ENCODE results near the gene CTNNA2.

The CTNNA2 gene

GRCh38 chr2:79721061-79721460 is 208.2 kb downstream of the CTNNA2 start:
- Histone ChIP-seq H3K4me3 (ENCODE audit: low read length in 2 of 2) (no peak overlapping the region), H3K27ac (ENCODE audit: low read depth in 2 of 2, low read length in 2 of 2) (no peak overlapping the region)

GRCh38 chr2:79721966-79722365 is 209.1 kb downstream of the CTNNA2 start:
- no peak overlapping the region for H3K27ac ChIP-seq (ENCODE audit: low read depth in 2 of 2, low read length in 2 of 2)
- H3K4me1 ChIP-seq (ENCODE audit: control insufficient read depth in 2 of 2, insufficient read depth in 2 of 2, low read length in 2 of 2), result no peaks in the 10 kb centered on the region
- no peaks in the 10 kb centered on the region for H3K9me3 ChIP-seq (ENCODE audit: control insufficient read depth in 2 of 2, low read length in 2 of 2)
- no peak overlapping the region for H3K9ac ChIP-seq (ENCODE audit: low read depth in 1 of 2, low read length in 2 of 2)
- H3K36me3 ChIP-seq (ENCODE audit: control insufficient read depth in 2 of 2, insufficient read depth in 2 of 2, low read length in 2 of 2), result no peaks in the 10 kb centered on the region
- no peaks in the 10 kb centered on the region for H3K27me3 ChIP-seq (ENCODE audit: control insufficient read depth in 2 of 2, insufficient read depth in 2 of 2, low read length in 2 of 2)
- no peak overlapping the region for H3K4me3 ChIP-seq (ENCODE audit: low read length in 2 of 2)

More at GRCh38 chr2:79721061-79721460, 208.2 kb downstream of the CTNNA2 start:
- Histone ChIP-seq H3K9me3 (ENCODE audit: control insufficient read depth in 2 of 2, low read length in 2 of 2) (no peaks in the 10 kb centered on the region), H3K27me3 (ENCODE audit: control insufficient read depth in 2 of 2, insufficient read depth in 2 of 2, low read length in 2 of 2) (no peaks in the 10 kb centered on the region), H3K9ac (ENCODE audit: low read depth in 1 of 2, low read length in 2 of 2) (no peak overlapping the region), H3K36me3 (ENCODE audit: control insufficient read depth in 2 of 2, insufficient read depth in 2 of 2, low read length in 2 of 2) (no peaks in the 10 kb centered on the region), H3K4me1 (ENCODE audit: control insufficient read depth in 2 of 2, insufficient read depth in 2 of 2, low read length in 2 of 2) (no peaks in the 10 kb centered on the region)

DNA sequence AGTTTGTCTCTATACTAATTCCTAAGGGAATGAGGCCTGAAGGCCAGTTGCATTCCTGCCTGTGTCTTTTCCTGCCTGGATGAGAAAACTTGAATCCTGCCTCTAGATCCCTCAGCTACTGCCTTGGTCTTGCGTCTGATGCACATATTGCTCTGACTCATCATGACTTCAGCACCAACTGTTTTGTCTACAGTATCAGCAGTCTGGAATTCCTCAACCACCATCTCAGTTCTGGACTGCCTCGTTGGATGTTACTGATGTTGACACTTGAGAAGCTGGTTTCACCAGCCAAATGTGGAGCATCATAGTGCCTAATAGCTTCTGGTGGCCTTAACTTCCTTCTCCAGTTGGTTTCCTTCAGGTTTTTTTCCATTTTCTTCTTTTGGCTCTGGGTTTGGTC is 211.0 kb downstream of the CTNNA2 start:
- Histone ChIP-seq H3K27ac (ENCODE audit: low read depth in 2 of 2, low read length in 2 of 2) (no peak overlapping the region), H3K9me3 (ENCODE audit: control insufficient read depth in 2 of 2, low read length in 2 of 2) (no peaks in the 10 kb centered on the region), H3K9ac (ENCODE audit: low read depth in 1 of 2, low read length in 2 of 2) (no peak overlapping the region), H3K36me3 (ENCODE audit: control insufficient read depth in 2 of 2, insufficient read depth in 2 of 2, low read length in 2 of 2) (no peaks in the 10 kb centered on the region), H3K4me3 (ENCODE audit: low read length in 2 of 2) (no peak overlapping the region), H3K4me1 (ENCODE audit: control insufficient read depth in 2 of 2, insufficient read depth in 2 of 2, low read length in 2 of 2) (no peaks in the 10 kb centered on the region), H3K27me3 (ENCODE audit: control insufficient read depth in 2 of 2, insufficient read depth in 2 of 2, low read length in 2 of 2) (no peaks in the 10 kb centered on the region)

DNA sequence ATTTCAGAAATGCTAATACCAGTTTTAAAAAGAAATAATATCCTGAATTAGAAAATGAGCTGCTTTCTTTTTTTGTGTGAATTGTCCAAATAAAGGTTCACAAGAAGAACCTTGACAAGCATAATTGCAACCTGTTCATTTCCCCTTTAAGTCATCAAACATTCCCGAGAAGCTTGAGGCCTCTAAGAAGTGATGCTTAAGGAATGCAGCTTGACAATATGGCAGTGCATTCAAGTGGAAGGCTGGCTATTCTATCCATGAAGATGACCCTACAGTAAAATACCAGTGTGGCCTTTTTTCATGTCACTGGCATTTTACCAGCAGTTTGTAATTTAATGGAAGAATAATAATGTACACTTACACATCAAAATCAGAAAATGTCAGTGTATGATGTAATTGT is 216.7 kb downstream of the CTNNA2 start:
- Histone ChIP-seq H3K27me3 (ENCODE audit: control insufficient read depth in 2 of 2, insufficient read depth in 2 of 2, low read length in 2 of 2) (no peaks in the 10 kb centered on the region), H3K9me3 (ENCODE audit: control insufficient read depth in 2 of 2, low read length in 2 of 2) (no peaks in the 10 kb centered on the region), H3K9ac (ENCODE audit: low read depth in 1 of 2, low read length in 2 of 2) (no peak overlapping the region), H3K4me3 (ENCODE audit: low read length in 2 of 2) (no peak overlapping the region), H3K27ac (ENCODE audit: low read depth in 2 of 2, low read length in 2 of 2) (no peak overlapping the region), H3K4me1 (ENCODE audit: control insufficient read depth in 2 of 2, insufficient read depth in 2 of 2, low read length in 2 of 2) (no peaks in the 10 kb centered on the region), H3K36me3 (ENCODE audit: control insufficient read depth in 2 of 2, insufficient read depth in 2 of 2, low read length in 2 of 2) (no peaks in the 10 kb centered on the region)

GRCh38 chr2:79734518-79734917 is 221.7 kb downstream of the CTNNA2 start:
- H3K4me3 ChIP-seq (ENCODE audit: low read length in 2 of 2), result no peak overlapping the region
- H3K27me3 ChIP-seq (ENCODE audit: control insufficient read depth in 2 of 2, insufficient read depth in 2 of 2, low read length in 2 of 2), result no peaks in the 10 kb centered on the region
- H3K36me3 ChIP-seq (ENCODE audit: control insufficient read depth in 2 of 2, insufficient read depth in 2 of 2, low read length in 2 of 2), result no peaks in the 10 kb centered on the region
- no peak overlapping the region for H3K27ac ChIP-seq (ENCODE audit: low read depth in 2 of 2, low read length in 2 of 2)
- H3K4me1 ChIP-seq (ENCODE audit: control insufficient read depth in 2 of 2, insufficient read depth in 2 of 2, low read length in 2 of 2), result no peaks in the 10 kb centered on the region
- H3K9ac ChIP-seq (ENCODE audit: low read depth in 1 of 2, low read length in 2 of 2), result no peak overlapping the region
- no peaks in the 10 kb centered on the region for H3K9me3 ChIP-seq (ENCODE audit: control insufficient read depth in 2 of 2, low read length in 2 of 2)

DNA sequence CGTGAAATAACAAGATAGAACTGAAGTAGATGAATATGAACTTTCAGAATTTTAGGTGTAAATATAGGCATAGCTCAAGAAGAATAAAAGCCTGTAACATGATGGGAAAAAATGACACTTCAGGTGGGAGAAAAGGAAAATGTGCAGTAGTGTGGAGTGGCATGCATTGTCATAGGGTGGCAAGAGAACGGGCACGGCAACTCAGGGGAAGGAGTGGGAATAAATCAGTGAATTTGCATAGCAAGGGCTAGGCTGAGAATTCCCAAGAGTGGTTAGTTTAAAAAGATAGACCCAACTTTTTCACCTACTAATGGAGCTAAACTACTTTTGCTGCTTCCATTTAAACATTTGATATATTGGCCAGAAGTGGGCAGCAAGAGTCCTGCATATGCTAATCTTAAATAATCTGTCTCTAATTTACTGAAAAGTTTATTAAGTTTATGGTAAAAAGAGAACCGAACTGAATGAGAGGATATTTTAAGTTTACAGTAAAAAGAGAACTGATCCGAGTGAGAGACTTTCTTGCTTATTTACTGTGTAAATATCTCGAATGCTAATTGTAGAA is 228.1 kb downstream of the CTNNA2 start:
- Histone ChIP-seq H3K4me3 (ENCODE audit: low read length in 2 of 2) (no peak overlapping the region), H3K36me3 (ENCODE audit: control insufficient read depth in 2 of 2, insufficient read depth in 2 of 2, low read length in 2 of 2) (no peaks in the 10 kb centered on the region), H3K4me1 (ENCODE audit: control insufficient read depth in 2 of 2, insufficient read depth in 2 of 2, low read length in 2 of 2) (no peaks in the 10 kb centered on the region), H3K27me3 (ENCODE audit: control insufficient read depth in 2 of 2, insufficient read depth in 2 of 2, low read length in 2 of 2) (no peaks in the 10 kb centered on the region), H3K9me3 (ENCODE audit: control insufficient read depth in 2 of 2, low read length in 2 of 2) (no peaks in the 10 kb centered on the region), H3K9ac (ENCODE audit: low read depth in 1 of 2, low read length in 2 of 2) (no peak overlapping the region), H3K27ac (ENCODE audit: low read depth in 2 of 2, low read length in 2 of 2) (no peak overlapping the region)

DNA sequence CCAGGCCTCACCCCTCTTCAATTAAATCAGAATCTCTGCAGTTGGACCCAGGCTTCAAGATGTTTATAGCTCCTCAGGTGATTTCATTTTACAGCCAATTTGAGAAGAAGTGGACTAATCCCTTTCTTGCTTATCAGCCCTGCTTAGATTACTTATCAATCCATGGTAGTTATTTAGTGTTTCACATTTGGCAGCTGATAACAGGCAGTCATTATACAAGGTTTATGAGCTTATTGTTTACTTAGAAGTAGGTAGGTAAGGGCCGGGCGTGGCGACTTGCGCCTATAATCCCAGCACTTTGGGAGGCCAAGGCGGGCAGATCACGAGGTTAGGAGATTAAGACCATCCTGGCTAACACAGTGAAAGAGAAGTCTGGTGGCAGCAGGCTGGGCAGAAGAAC is 237.5 kb downstream of the CTNNA2 start:
- Histone ChIP-seq H3K27ac (ENCODE audit: low read depth in 2 of 2, low read length in 2 of 2) (no peak overlapping the region), H3K9ac (ENCODE audit: low read depth in 1 of 2, low read length in 2 of 2) (no peak overlapping the region), H3K4me3 (ENCODE audit: low read length in 2 of 2) (no peak overlapping the region), H3K27me3 (ENCODE audit: control insufficient read depth in 2 of 2, insufficient read depth in 2 of 2, low read length in 2 of 2) (no peaks in the 10 kb centered on the region), H3K4me1 (ENCODE audit: control insufficient read depth in 2 of 2, insufficient read depth in 2 of 2, low read length in 2 of 2) (peaks cover 0 to 2% of the 10 kb centered on the region in 2 donors), H3K36me3 (ENCODE audit: control insufficient read depth in 2 of 2, insufficient read depth in 2 of 2, low read length in 2 of 2) (no peaks in the 10 kb centered on the region), H3K9me3 (ENCODE audit: control insufficient read depth in 2 of 2, low read length in 2 of 2) (no peaks in the 10 kb centered on the region)

GRCh38 chr2:79757526-79757925 is 244.7 kb downstream of the CTNNA2 start:
- Histone ChIP-seq H3K36me3 (ENCODE audit: control insufficient read depth in 2 of 2, insufficient read depth in 2 of 2, low read length in 2 of 2) (no peaks in the 10 kb centered on the region), H3K9me3 (ENCODE audit: control insufficient read depth in 2 of 2, low read length in 2 of 2) (no peaks in the 10 kb centered on the region), H3K27me3 (ENCODE audit: control insufficient read depth in 2 of 2, insufficient read depth in 2 of 2, low read length in 2 of 2) (no peaks in the 10 kb centered on the region), H3K9ac (ENCODE audit: low read depth in 1 of 2, low read length in 2 of 2) (no peak overlapping the region), H3K27ac (ENCODE audit: low read depth in 2 of 2, low read length in 2 of 2) (no peak overlapping the region), H3K4me3 (ENCODE audit: low read length in 2 of 2) (no peak overlapping the region), H3K4me1 (ENCODE audit: control insufficient read depth in 2 of 2, insufficient read depth in 2 of 2, low read length in 2 of 2) (peaks cover 3 to 7% of the 10 kb centered on the region in 2 donors)

DNA sequence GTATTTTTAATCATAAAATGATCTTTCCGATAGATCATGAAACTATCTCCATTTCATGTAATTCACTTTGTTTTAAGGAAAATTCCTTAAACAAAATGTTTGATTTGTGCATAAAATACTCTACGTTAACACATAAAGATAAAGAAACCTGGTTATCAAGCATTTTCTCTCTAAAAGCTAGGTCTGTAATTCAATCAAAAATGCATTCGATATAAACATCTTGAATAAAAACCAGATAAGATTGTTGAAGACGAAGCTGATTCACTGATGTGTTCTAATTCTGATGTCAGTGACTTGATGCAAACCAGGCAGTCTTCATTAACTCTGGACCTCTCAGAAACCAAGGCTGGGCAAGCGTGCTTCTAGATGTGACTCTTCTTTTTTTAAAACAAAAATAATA is 245.2 kb downstream of the CTNNA2 start:
- no peaks in the 10 kb centered on the region for H3K27me3 ChIP-seq (ENCODE audit: control insufficient read depth in 2 of 2, insufficient read depth in 2 of 2, low read length in 2 of 2)
- H3K4me1 ChIP-seq (ENCODE audit: control insufficient read depth in 2 of 2, insufficient read depth in 2 of 2, low read length in 2 of 2), result peaks cover 3 to 7% of the 10 kb centered on the region in 2 donors
- no peak overlapping the region for H3K4me3 ChIP-seq (ENCODE audit: low read length in 2 of 2)
- H3K27ac ChIP-seq (ENCODE audit: low read depth in 2 of 2, low read length in 2 of 2), result no peak overlapping the region
- no peak overlapping the region for H3K9ac ChIP-seq (ENCODE audit: low read depth in 1 of 2, low read length in 2 of 2)
- H3K9me3 ChIP-seq (ENCODE audit: control insufficient read depth in 2 of 2, low read length in 2 of 2), result no peaks in the 10 kb centered on the region
- no peaks in the 10 kb centered on the region for H3K36me3 ChIP-seq (ENCODE audit: control insufficient read depth in 2 of 2, insufficient read depth in 2 of 2, low read length in 2 of 2)

- peaks cover 3 to 7% of the 10 kb centered on the region in 2 donors for H3K4me1 ChIP-seq (ENCODE audit: control insufficient read depth in 2 of 2, insufficient read depth in 2 of 2, low read length in 2 of 2)
- H3K36me3 ChIP-seq (ENCODE audit: control insufficient read depth in 2 of 2, insufficient read depth in 2 of 2, low read length in 2 of 2), result no peaks in the 10 kb centered on the region
- H3K27me3 ChIP-seq (ENCODE audit: control insufficient read depth in 2 of 2, insufficient read depth in 2 of 2, low read length in 2 of 2), result no peaks in the 10 kb centered on the region
- no peak overlapping the region for H3K27ac ChIP-seq (ENCODE audit: low read depth in 2 of 2, low read length in 2 of 2)
- H3K9me3 ChIP-seq (ENCODE audit: control insufficient read depth in 2 of 2, low read length in 2 of 2), result no peaks in the 10 kb centered on the region
- H3K9ac ChIP-seq (ENCODE audit: low read depth in 1 of 2, low read length in 2 of 2), result no peak overlapping the region
- H3K4me3 ChIP-seq (ENCODE audit: low read length in 2 of 2), result no peak overlapping the region
Observed at GRCh38 chr2:79758749-79759282, 246.0 kb downstream of the CTNNA2 start.
